Stimulated activated CD4-positive, alpha-beta T cell treated with anti-CD3 and anti-CD28 coated beads, Interleukin-12 subunit alpha, Interleukin-12 subunit beta, amount 100 ng/mL, for 48 hours (primary cell): ENCODE measurements around the gene LRFN3.
"Not testable (repeated sequence)": the region's sequence is repeated elsewhere in the genome, so short reads cannot be mapped to it uniquely, and the experiment has no call there.

ENCODE experiments used
- DNase-seq, 3 donors: peaks; one replicate each; pipeline ENCODE4 v3.0.0-alpha.2; 2020; ENCODE audit warnings: low read depth in 2 of 3, low spot score in 1 of 3

Gene LRFN3

GRCh38 chr19:35905178-35905727 is 30.9 kb upstream of the LRFN3 start:
- DNase-seq = no peak

- DNase-seq = no peak
Observed at GRCh38 chr19:35907377-35907745, 28.8 kb upstream of the LRFN3 start.

DNA sequence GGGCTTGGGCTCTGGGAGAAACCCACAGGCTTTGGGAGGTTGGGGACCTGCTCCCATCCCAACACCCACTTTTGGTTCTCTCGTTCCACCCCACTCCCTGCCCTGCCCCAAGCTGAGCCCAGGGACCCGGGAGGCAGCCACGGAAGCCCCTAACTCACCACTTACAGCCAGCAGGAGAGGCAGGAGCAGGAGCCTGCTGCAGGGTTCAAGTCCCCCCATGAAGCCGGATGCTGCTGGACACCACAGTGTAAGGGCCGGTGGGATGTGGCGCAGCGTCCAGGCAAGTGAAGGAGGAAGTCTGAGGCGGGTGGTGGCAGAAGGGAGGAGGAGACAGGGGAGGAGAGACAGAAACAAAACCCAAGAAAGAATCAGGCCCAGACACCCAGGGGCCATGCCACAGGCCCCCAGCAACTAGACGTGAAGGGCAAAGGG is 28.1 kb upstream of the LRFN3 start, which contains the start of gene TYROBP:
Gene TYROBP (minus strand): TSS at position 286 of the 432 bp plus-strand sequence. CDS start 67 bp downstream, at position 219.
- no peak for DNase-seq

DNA sequence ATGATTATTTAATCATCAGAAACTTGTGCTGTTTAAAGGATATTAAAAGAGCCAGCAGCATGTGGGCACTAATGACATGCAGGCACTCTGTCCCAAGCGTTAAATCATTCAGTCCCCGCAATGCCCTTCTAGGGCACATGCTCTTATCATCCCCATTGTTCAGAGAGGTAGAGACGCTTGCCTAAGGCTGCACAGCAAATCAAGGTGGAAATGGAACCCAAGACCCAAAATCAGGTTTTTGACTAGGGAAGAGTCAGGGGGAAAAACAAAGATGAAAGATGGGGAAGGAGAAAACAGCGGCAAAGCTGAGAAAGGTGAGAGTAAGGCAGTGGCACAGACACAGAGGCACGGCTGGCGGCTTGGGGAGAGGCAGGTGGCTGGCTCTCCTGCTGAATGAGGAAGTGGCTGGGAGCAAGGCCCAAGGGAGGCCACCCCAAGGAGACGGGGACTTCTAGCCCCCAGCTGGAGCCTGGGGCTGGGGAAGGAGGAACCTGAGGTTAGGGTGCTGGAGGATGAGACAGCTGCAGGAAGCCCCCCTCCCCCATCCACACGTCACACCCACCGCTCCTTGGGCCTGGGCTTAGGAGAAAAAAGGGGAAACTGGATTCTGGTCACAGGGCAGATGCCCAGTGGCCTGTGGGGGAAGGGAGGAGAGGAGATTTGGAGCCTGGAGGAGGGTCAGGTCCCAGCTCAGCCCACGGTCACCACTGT is 27.0 kb upstream of the LRFN3 start:
- no peak for DNase-seq

DNA sequence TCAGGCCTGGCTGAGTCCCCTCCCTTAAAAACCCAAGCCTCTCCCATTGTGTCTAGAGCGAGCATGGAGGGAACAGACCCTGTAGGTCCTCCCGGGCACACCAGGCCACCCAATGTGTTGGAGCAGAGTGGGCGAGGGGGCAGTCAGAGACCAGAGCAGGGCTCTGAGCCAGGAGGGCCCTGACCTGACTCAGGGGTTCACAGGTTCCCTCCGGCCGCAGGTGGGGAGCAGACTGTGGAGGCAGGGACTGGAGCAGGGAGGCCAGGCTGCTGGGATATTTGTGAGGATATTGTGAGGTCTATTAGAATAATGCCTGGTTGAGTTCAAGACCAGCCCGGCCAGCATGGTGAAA is 26.5 kb upstream of the LRFN3 start:
- no peak for DNase-seq

GRCh38 chr19:35910355-35910754 is 25.8 kb upstream of the LRFN3 start:
- not testable (repeated sequence) for DNase-seq

GRCh38 chr19:35911173-35911572 is 25.0 kb upstream of the LRFN3 start:
- DNase-seq = no peak

- DNase-seq = peak in 1 of 3 donors; percentile 19
Observed at GRCh38 chr19:35911790-35912189, 24.4 kb upstream of the LRFN3 start.

DNA sequence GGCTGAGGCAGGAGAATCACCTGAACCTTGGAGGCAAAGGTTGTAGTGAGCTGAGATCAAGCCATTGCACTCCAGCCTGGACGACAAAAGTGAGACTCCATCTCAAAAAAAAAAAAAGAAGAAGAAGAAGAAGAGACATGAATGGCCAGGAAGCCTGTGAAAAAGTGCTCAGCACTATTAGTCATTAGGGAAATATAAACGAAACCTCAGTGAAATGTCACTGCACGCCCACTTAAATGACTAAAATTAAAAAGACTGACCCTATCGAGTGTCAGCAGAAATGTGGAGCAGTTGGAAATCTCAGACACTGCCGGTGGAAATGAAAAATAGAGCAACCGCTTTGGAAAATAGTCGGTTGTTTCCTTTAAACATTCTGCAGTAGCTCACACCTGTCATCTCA is 22.6 kb upstream of the LRFN3 start:
- no peak for DNase-seq

DNA sequence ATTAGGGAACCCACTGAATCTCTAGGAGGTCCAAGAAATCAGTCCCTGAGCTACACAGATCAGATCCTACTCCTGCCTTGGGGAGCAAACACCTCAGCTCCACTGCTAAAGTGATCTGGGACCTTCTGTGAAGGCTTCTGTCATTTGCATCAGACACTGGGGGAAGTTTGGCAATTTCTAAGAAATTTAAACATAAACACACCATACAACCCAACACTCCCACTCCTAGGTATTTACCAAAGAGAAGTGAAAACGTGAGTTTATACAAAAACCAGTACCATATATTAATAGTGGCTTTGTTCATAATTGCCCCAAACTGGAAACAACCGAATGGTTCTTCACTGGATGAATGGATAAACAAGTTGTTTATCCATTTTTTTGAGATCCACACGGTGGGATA is 20.7 kb upstream of the LRFN3 start:
- DNase-seq = no peak

- no peak for DNase-seq
Observed at GRCh38 chr19:35919306-35919705, 16.9 kb upstream of the LRFN3 start.

GRCh38 chr19:35921012-35921411 is 15.2 kb upstream of the LRFN3 start:
- no peak for DNase-seq

- no peak for DNase-seq
Observed at GRCh38 chr19:35925501-35925900, 10.7 kb upstream of the LRFN3 start.

GRCh38 chr19:35928507-35928906 is 7.7 kb upstream of the LRFN3 start:
- no peak for DNase-seq

DNA sequence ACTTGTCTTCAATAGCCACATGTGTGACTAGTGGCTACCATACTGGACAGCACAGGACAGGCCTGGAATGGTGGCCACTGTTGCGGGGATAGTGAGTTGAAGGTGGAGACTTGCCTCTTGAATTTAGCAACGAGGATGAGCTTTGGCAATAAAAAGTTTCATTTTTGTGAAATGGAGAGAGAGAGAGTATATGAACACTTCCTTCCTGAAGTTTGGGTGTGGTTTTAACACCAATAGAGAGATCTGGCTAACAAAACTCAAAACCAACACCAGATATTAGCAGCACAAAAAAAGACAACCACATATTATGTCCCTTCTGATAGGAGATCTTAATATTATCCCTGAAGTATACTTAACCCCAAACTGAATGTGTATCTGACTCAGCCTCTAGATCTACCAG is 6.3 kb upstream of the LRFN3 start:
- no peak for DNase-seq

GRCh38 chr19:35931161-35931873 is 4.9 kb upstream of the LRFN3 start:
- DNase-seq = peak; percentile 98 to 99 (median 98)

DNA sequence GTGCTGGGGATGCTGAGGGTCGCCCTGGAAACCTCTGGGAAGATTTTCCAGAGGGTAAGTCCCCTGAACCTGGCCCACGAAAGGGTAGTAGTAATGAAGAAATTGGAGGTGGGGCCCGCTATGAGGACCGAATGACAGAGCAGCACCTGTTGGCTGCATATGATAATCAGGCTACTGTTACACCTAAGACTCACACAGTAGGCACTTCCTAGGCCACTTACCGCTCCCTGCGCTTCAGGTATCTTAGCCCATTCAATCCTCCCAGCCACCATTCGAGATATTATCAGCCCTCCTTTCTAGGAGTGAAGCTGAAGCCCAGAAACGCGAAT is 4.3 kb upstream of the LRFN3 start:
- no peak for DNase-seq

GRCh38 chr19:35932291-35932936 is 3.8 kb upstream of the LRFN3 start:
- DNase-seq = no peak

GRCh38 chr19:35936738-35937268 is 629 bp downstream of the LRFN3 start:
- DNase-seq = no peak

- no peak for DNase-seq
Observed at GRCh38 chr19:35937345-35938281, 1.4 kb downstream of the LRFN3 start.
